Ishikawa (cell line): ENCODE data around the gene DNAH2.

ENCODE experiments used
- CREB1 ChIP-seq: IDR thresholded peaks from 2 replicates; pipeline ENCODE4 v1.6.1; 2012; ENCODE audit warnings: low read depth
- EP300 ChIP-seq: IDR thresholded peaks from 2 replicates; pipeline ENCODE4 v1.6.1; 2012; ENCODE audit warnings: borderline replicate concordance
- NFIC ChIP-seq: IDR thresholded peaks from 2 replicates; pipeline ENCODE4 v1.6.1; 2012
- RAD21 ChIP-seq: IDR thresholded peaks from 2 replicates; pipeline ENCODE4 v1.6.1; 2012; ENCODE audit warnings: low read depth
- TAF1 ChIP-seq: IDR thresholded peaks from 2 replicates; pipeline ENCODE4 v1.6.1; 2012; ENCODE audit warnings: low read depth, mild to moderate bottlenecking
- YY1 ChIP-seq: IDR thresholded peaks from 2 replicates; pipeline ENCODE4 v1.6.1; 2012; ENCODE audit warnings: low read depth
- TF ChIP-seq, protein P1 (sequence below): IDR thresholded peaks from 2 replicates; pipeline ENCODE4 v1.6.1; 2012
- TF ChIP-seq, protein P2 (sequence below): IDR thresholded peaks from 2 replicates; pipeline ENCODE4 v1.6.1; 2012

DNA sequence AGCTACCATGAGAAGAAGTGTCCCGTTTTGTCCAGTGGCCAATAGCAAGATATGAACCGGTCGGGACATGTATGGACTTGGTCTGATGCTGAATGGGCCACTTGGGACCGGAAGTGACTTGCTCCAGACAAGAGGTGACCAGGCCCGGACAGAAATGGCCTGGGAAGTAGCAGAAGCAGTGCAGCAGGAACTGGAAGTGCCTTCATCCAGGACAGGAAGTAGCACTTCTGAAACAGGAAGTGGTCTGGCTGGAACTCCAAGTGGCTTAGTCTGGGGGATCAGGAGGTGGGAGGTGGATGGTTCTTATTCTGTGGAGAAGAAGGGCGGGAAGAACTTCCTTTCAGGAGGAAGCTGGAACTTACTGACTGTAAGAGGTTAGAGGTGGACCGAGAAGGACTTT lies 7.2 kb upstream of the DNAH2 start:
- TF ChIP-seq RAD21 (no peak), EP300 (no peak), CREB1 (no peak), TAF1 (no peak), YY1 (no peak), NFIC (no peak)
- TF ChIP-seq, protein P1, sequence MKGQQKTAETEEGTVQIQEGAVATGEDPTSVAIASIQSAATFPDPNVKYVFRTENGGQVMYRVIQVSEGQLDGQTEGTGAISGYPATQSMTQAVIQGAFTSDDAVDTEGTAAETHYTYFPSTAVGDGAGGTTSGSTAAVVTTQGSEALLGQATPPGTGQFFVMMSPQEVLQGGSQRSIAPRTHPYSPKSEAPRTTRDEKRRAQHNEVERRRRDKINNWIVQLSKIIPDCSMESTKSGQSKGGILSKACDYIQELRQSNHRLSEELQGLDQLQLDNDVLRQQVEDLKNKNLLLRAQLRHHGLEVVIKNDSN = no peak
- TF ChIP-seq, protein P2, sequence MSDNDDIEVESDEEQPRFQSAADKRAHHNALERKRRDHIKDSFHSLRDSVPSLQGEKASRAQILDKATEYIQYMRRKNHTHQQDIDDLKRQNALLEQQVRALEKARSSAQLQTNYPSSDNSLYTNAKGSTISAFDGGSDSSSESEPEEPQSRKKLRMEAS = no peak
